Neuronal stem cell (in vitro differentiated cells): ENCODE results near the gene LOXHD1.
A peak's percentile ranks its signal among the peaks of the same experiment; 100 is the strongest.

Experiments
- DNase-seq: peaks from one replicate; pipeline ENCODE4 v3.0.0-alpha.2; 2013; ENCODE audit warnings: low spot score
- H2AFZ ChIP-seq: one replicate; pipeline ENCODE4 v1.6.1; 2013; ENCODE audit warnings: mild to moderate bottlenecking, low read length, inconsistent platforms
- H2AK5ac ChIP-seq: 2 replicates; pipeline ENCODE4 v1.6.1; 2013; ENCODE audit warnings: low read depth, mild to moderate bottlenecking, inconsistent platforms, low read length, moderate library complexity, mixed read lengths
- H2BK120ac ChIP-seq: 2 replicates; pipeline ENCODE4 v1.6.1; 2013; ENCODE audit warnings: low read depth, mild to moderate bottlenecking, inconsistent platforms, low read length, moderate library complexity, mixed read lengths
- H2BK12ac ChIP-seq: one replicate; pipeline ENCODE4 v1.6.1; 2013; ENCODE audit warnings: low read length, inconsistent platforms
- H2BK15ac ChIP-seq: 2 replicates; pipeline ENCODE4 v1.6.1; 2013; ENCODE audit warnings: mild to moderate bottlenecking, low read length, inconsistent platforms, mixed read lengths
- H2BK5ac ChIP-seq: one replicate; pipeline ENCODE4 v1.6.1; 2013; ENCODE audit warnings: inconsistent platforms, mild to moderate bottlenecking, low read length, moderate library complexity
- H3K14ac ChIP-seq: one replicate; pipeline ENCODE4 v1.6.1; 2013; ENCODE audit warnings: low read length, inconsistent platforms
- H3K18ac ChIP-seq: 2 replicates; pipeline ENCODE4 v1.6.1; 2013; ENCODE audit warnings: low read length, inconsistent platforms
- H3K23ac ChIP-seq: 2 replicates; pipeline ENCODE4 v1.6.1; 2013; ENCODE audit warnings: low read depth, mild to moderate bottlenecking, mixed read lengths, low read length, inconsistent platforms; ENCODE audit not compliant: poor library complexity
- H3K27ac ChIP-seq: replicated peaks from 3 replicates; pipeline ENCODE4 v1.5.1; 2013; ENCODE audit warnings: low read length, inconsistent platforms
- H3K27me3 ChIP-seq, 3 experiments: 2 replicates each; pipeline ENCODE4 v1.6.1; 2013; ENCODE audit warnings: low read length in 3 of 3, mild to moderate bottlenecking in 2 of 3, inconsistent platforms in 1 of 3, low read depth in 1 of 3, mixed read lengths in 1 of 3, moderate library complexity in 1 of 3; ENCODE audit not compliant: control insufficient read depth in 3 of 3, insufficient read depth in 3 of 3
- H3K36me3 ChIP-seq, 2 donors: replicated peaks in 1 of 2; 2 replicates each; pipeline ENCODE4 v1.6.1; 2013; ENCODE audit warnings: low read length in 2 of 2; ENCODE audit not compliant: control insufficient read depth in 2 of 2, insufficient read depth in 2 of 2
- H3K4ac ChIP-seq: 2 replicates; pipeline ENCODE4 v1.6.1; 2013; ENCODE audit warnings: inconsistent platforms, mild to moderate bottlenecking, low read length, moderate library complexity
- H3K4me1 ChIP-seq, 2 donors: 1 replicate in 1 of 2; 2 replicates in 1 of 2; pipeline ENCODE4 v1.6.1; 2013; ENCODE audit warnings: low read length in 2 of 2, low read depth in 1 of 2; ENCODE audit not compliant: control insufficient read depth in 2 of 2, insufficient read depth in 1 of 2
- H3K4me2 ChIP-seq: one replicate; pipeline ENCODE4 v1.6.1; 2013; ENCODE audit warnings: mild to moderate bottlenecking, low read length, inconsistent platforms; ENCODE audit not compliant: insufficient read depth, poor library complexity, severe bottlenecking
- H3K4me3 ChIP-seq, 2 donors: 2 replicates each; pipeline ENCODE4 v1.5.1; 2013; ENCODE audit warnings: low read length in 2 of 2, mild to moderate bottlenecking in 2 of 2, inconsistent platforms in 1 of 2, moderate library complexity in 1 of 2
- H3K79me1 ChIP-seq: one replicate; pipeline ENCODE4 v1.6.1; 2013; ENCODE audit warnings: low read depth, mild to moderate bottlenecking, inconsistent platforms, low read length, moderate library complexity
- H3K9ac ChIP-seq: one replicate; pipeline ENCODE4 v1.6.1; 2013; ENCODE audit warnings: mild to moderate bottlenecking, low read depth, low read length, inconsistent platforms; ENCODE audit not compliant: poor library complexity
- H3K9me3 ChIP-seq, 2 donors: replicated peaks in 1 of 2; 2 replicates each; pipeline versions ENCODE3 to v1.6.1; 2013; ENCODE audit warnings: low read length in 2 of 2, mild to moderate bottlenecking in 2 of 2, inconsistent platforms in 1 of 2, low read depth in 1 of 2, mixed read lengths in 1 of 2, moderate library complexity in 1 of 2; ENCODE audit not compliant: control insufficient read depth in 2 of 2, insufficient read depth in 1 of 2
- H4K8ac ChIP-seq: one replicate; pipeline ENCODE4 v1.6.1; 2013; ENCODE audit warnings: low read depth, mild to moderate bottlenecking, inconsistent platforms, low read length, moderate library complexity
- H4K91ac ChIP-seq: one replicate; pipeline ENCODE4 v1.6.1; 2013; ENCODE audit warnings: low read length, low read depth, mild to moderate bottlenecking, inconsistent platforms; ENCODE audit not compliant: poor library complexity
- WGBS, 2 donors: extraction: QIAGEN DNeasy Blood & Tissue Kit; methylation state at CpG; one replicate each; pipeline ENCODE4 v1.1.7; 2013; ENCODE audit warnings: missing lambda C conversion rate in 2 of 2, mixed read lengths in 1 of 2; ENCODE audit not compliant: insufficient read length in 2 of 2, insufficient replicate concordance in 1 of 2; ENCODE audit errors: extremely low coverage in 2 of 2; 5-methylcytosine and 5-hydroxymethylcytosine counted together

LOXHD1 gene

DNA sequence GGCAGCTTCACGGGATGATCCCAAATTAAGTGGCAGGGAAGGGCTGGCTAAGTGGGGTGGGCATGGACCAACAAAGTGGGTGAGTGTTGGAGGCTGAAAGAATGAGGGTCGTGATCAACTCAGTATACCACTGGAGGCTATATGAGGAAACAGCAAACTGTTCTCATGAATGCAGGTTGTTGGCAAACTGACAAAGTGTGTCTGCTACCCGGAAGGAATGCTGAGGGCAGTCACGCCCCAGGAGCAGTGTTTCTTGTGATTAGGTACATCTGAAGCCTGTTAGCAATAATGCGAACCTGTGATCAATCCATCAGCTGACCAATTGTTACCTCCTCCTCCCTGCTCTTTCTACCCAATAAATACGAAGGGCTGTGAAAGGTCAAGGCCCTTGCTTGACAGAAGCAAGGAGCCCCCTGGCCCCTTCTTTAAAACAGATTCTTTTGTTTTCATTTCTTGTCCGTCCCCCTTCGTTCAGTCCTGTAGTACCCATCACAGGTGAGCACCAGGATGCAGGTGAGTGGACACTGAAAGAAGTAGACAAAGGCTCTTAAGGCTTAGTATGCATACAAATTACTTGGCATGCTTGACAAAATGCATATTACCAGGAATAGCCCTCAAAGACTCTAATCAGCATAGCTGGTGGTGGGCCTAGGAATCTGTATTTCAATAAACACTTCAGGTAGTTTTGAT, 67.9 kb downstream of the LOXHD1 start:
- no peak overlapping the region for H3K14ac ChIP-seq
- H4K91ac ChIP-seq: no peak overlapping the region
- H3K79me1 ChIP-seq: no peaks in the 10 kb centered on the region
- H2BK120ac ChIP-seq: no peak overlapping the region
- H4K8ac ChIP-seq: no peak overlapping the region
- no peak overlapping the region for H2BK12ac ChIP-seq
- peak overlapping the region in 1 of 2 donors; percentile 12 for H3K4me3 ChIP-seq
- no peak overlapping the region for H3K9ac ChIP-seq
- no peaks in the 10 kb centered on the region for H3K36me3 ChIP-seq
- H2BK15ac ChIP-seq: no peak overlapping the region
- no peak overlapping the region for H3K23ac ChIP-seq
- DNase-seq: no peak
- no peak overlapping the region for H3K4me2 ChIP-seq
- no peak overlapping the region for H3K18ac ChIP-seq
- H2BK5ac ChIP-seq: no peak overlapping the region
- WGBS, 2 donors: no CpG with 5 or more reads among the region's 8 CpGs
- no peak overlapping the region for H3K4ac ChIP-seq
- no peak overlapping the region for H2AFZ ChIP-seq
- peaks cover 0 to 8% (median 0%) of the 10 kb centered on the region in 3 experiments for H3K27me3 ChIP-seq
- no peak overlapping the region for H2AK5ac ChIP-seq
- no peak overlapping the region for H3K27ac ChIP-seq
- peaks cover 0 to 5% of the 10 kb centered on the region in 2 donors for H3K4me1 ChIP-seq
- H3K9me3 ChIP-seq: no peaks in the 10 kb centered on the region

DNA sequence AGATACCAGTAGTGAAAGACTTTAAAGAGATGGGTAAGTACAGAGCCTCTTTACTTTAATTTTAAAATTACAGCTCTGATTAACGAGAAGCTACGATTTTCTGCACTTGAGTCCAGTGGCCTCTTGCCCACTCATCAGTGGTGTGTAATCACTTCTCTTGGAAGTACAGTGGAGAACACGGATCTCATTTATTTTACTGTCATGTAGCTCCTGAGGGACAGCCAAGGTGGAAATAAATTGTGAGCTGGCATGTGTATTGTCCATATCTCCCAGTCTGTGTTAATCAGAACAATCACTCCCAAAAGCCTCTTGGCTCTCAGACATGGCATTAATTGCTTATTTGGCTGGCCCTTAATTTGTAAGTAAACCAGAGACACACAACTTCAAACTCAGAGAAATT, 69.4 kb downstream of the LOXHD1 start:
- no peak overlapping the region for H2BK12ac ChIP-seq
- H2AK5ac ChIP-seq: no peak overlapping the region

DNA sequence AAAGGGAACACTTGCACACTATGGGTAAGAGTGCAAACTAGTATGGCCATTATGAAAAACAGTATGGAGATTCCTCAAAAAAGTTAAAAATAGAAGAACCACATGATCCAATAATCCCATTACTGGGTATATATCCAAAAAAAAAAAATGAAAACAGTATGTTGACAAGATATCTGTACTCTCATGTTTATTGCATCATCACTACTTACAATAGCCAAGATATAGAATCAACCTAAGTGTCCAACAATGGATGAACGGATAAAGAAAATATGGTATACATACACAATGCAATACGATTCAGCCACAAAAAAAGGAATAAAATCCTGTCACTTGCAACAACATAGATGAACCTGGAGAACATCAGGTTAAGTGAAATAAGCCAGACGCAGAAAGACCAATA, 73.3 kb downstream of the LOXHD1 start:
- no CpG with 5 or more reads among the region's 3 CpGs for WGBS, 2 donors
- Histone ChIP-seq H3K9me3 (peaks cover 3 to 7% of the 10 kb centered on the region in 2 donors), H3K4me1 (no peaks in the 10 kb centered on the region), H3K14ac (no peak overlapping the region), H3K4ac (no peak overlapping the region), H4K91ac (no peak overlapping the region), H3K27ac (no peak overlapping the region), H3K4me2 (no peak overlapping the region), H3K36me3 (no peaks in the 10 kb centered on the region), H3K18ac (no peak overlapping the region), H2BK12ac (no peak overlapping the region), H2AFZ (no peak overlapping the region), H2BK120ac (no peak overlapping the region), H3K79me1 (no peaks in the 10 kb centered on the region), H3K4me3 (no peak overlapping the region), H2AK5ac (no peak overlapping the region), H3K9ac (no peak overlapping the region), H3K27me3 (no peaks in the 10 kb centered on the region), H3K23ac (no peak overlapping the region), H2BK5ac (no peak overlapping the region), H4K8ac (no peak overlapping the region), H2BK15ac (no peak overlapping the region)
- DNase-seq: no peak

More for the DNA sequence above, 69.4 kb downstream of the LOXHD1 start:
- no peak overlapping the region for H4K91ac ChIP-seq
- no peak overlapping the region for H3K23ac ChIP-seq
- H3K18ac ChIP-seq: no peak overlapping the region
- H3K4me3 ChIP-seq: no peak overlapping the region
- no peak overlapping the region for H3K27ac ChIP-seq
- H3K4me1 ChIP-seq: peaks cover 0 to 5% of the 10 kb centered on the region in 2 donors
- H2AFZ ChIP-seq: no peak overlapping the region
- H3K9me3 ChIP-seq: no peaks in the 10 kb centered on the region
- H3K79me1 ChIP-seq: no peaks in the 10 kb centered on the region
- no peak overlapping the region for H3K9ac ChIP-seq
- no peak overlapping the region for H3K14ac ChIP-seq
- no peak overlapping the region for H3K4me2 ChIP-seq
- no peak for DNase-seq
- no peak overlapping the region for H4K8ac ChIP-seq
- H3K4ac ChIP-seq: no peak overlapping the region
- peaks cover 0 to 8% (median 0%) of the 10 kb centered on the region in 3 experiments for H3K27me3 ChIP-seq
- no peak overlapping the region for H2BK120ac ChIP-seq
- no peaks in the 10 kb centered on the region for H3K36me3 ChIP-seq
- H2BK5ac ChIP-seq: no peak overlapping the region
- WGBS, 2 donors: no CpG with 5 or more reads among the region's 3 CpGs
- H2BK15ac ChIP-seq: no peak overlapping the region

DNA sequence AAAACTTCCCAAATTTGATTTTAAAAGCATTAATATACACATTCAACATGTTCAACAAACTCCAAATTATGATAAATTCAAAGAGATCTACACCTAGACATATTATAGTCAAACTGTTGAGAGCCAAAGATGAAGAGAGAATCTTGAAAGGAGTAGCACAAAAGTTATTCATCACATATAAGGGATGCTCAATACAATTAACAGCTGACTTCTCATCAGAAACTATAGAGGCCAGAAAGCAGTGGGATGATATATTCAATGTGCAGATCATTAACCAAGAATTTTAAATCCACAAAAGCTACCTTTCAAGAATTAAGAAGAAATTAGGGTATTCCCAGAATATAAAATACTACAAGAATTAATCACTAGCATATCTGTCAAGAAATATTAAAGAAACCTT, 75.4 kb downstream of the LOXHD1 start:
- H3K4ac ChIP-seq: no peak overlapping the region
- no peak overlapping the region for H3K4me2 ChIP-seq
- H3K4me1 ChIP-seq: no peaks in the 10 kb centered on the region
- H3K27ac ChIP-seq: no peak overlapping the region
- H3K23ac ChIP-seq: no peak overlapping the region
- H2BK12ac ChIP-seq: no peak overlapping the region
- H2BK120ac ChIP-seq: no peak overlapping the region
- H2BK15ac ChIP-seq: no peak overlapping the region
- H2BK5ac ChIP-seq: no peak overlapping the region
- H4K91ac ChIP-seq: no peak overlapping the region
- H2AFZ ChIP-seq: no peak overlapping the region
- no peak overlapping the region for H3K9ac ChIP-seq
- peaks cover 5 to 7% of the 10 kb centered on the region in 2 donors for H3K9me3 ChIP-seq
- H3K18ac ChIP-seq: no peak overlapping the region
- no peaks in the 10 kb centered on the region for H3K36me3 ChIP-seq
- H3K4me3 ChIP-seq: no peak overlapping the region
- peaks cover 0 to 2% (median 0%) of the 10 kb centered on the region in 3 experiments for H3K27me3 ChIP-seq
- H4K8ac ChIP-seq: no peak overlapping the region
- H2AK5ac ChIP-seq: no peak overlapping the region
- no peaks in the 10 kb centered on the region for H3K79me1 ChIP-seq
- H3K14ac ChIP-seq: no peak overlapping the region
- DNase-seq: no peak
